GM12801 (cell line): ENCODE measurements around the gene LASP1NB.

Source experiments
- CTCF ChIP-seq: IDR thresholded peaks from one replicate; pipeline ENCODE4 v1.5.1; 2011; ENCODE audit warnings: control low read depth; ENCODE audit not compliant: insufficient read length; ENCODE audit errors: extremely low read depth

Gene LASP1NB

GRCh38 chr17:38885044-38885727 is 40.2 kb upstream of the LASP1NB start:
- TF ChIP-seq CTCF: no peak

- TF ChIP-seq CTCF: no peak
These were observed 39.4 kb upstream of the LASP1NB start for GRCh38 chr17:38885728-38886642.

- no peak for TF ChIP-seq CTCF
These were observed 38.8 kb upstream of the LASP1NB start for GRCh38 chr17:38886643-38887010.

- no peak for TF ChIP-seq CTCF
These were observed 36.6 kb upstream of the LASP1NB start for GRCh38 chr17:38888842-38889241.

- no peak for TF ChIP-seq CTCF
These were observed 35.5 kb upstream of the LASP1NB start for GRCh38 chr17:38889745-38890409.

- TF ChIP-seq CTCF: no peak
These were observed 35.0 kb upstream of the LASP1NB start for GRCh38 chr17:38890410-38890746.

GRCh38 chr17:38891441-38891840 is 34.0 kb upstream of the LASP1NB start:
- TF ChIP-seq CTCF: no peak
